NT2/D1 (cell line): ENCODE results near the gene SLX4.

ENCODE experiments used
- DNase-seq: peaks from one replicate; pipeline ENCODE4 v3.0.0-alpha.2; 2011; ENCODE audit warnings: low read depth, low spot score
- H3K27me3 ChIP-seq: 2 replicates; pipeline ENCODE4 v1.6.0; 2011; ENCODE audit warnings: mild to moderate bottlenecking; ENCODE audit not compliant: insufficient read length, insufficient read depth
- H3K36me3 ChIP-seq: 2 replicates; pipeline ENCODE4 v1.6.1; 2011; ENCODE audit warnings: mild to moderate bottlenecking, low read length, mixed read lengths; ENCODE audit not compliant: insufficient read depth, insufficient read length
- H3K4me1 ChIP-seq: 2 replicates; pipeline ENCODE4 v1.5.1; 2011; ENCODE audit not compliant: insufficient read depth, insufficient read length
- H3K4me3 ChIP-seq: 2 replicates; pipeline ENCODE4 v1.5.1; 2011; ENCODE audit warnings: low read depth; ENCODE audit not compliant: insufficient read length
- H3K9ac ChIP-seq: 2 replicates; pipeline ENCODE4 v1.6.0; 2011; ENCODE audit warnings: low read depth; ENCODE audit not compliant: insufficient read length
- H3K9me3 ChIP-seq: 2 replicates; pipeline ENCODE4 v1.5.1; 2011; ENCODE audit warnings: mild to moderate bottlenecking, low read length; ENCODE audit not compliant: insufficient read depth
- SUZ12 ChIP-seq: IDR thresholded peaks from 2 replicates; pipeline ENCODE4 v1.6.1; 2011; ENCODE audit not compliant: insufficient read length, insufficient read depth; ENCODE audit errors: extremely low read depth
- YY1 ChIP-seq: IDR thresholded peaks from 2 replicates; pipeline ENCODE4 v1.6.1; 2011; ENCODE audit not compliant: insufficient read length, insufficient read depth
- ZNF274 ChIP-seq: IDR thresholded peaks from 2 replicates; pipeline ENCODE4 v1.6.1; 2011; ENCODE audit warnings: mild to moderate bottlenecking, low read depth, low read length

SLX4 gene

GRCh38 chr16:3590736-3591435 is 20.5 kb downstream of the SLX4 start:
- no peaks in the 10 kb centered on the region for H3K9me3 ChIP-seq
- peaks cover 6% of the 10 kb centered on the region for H3K4me1 ChIP-seq
- H3K36me3 ChIP-seq, result peaks cover 70% of the 10 kb centered on the region
- no peak overlapping the region for H3K4me3 ChIP-seq
- H3K9ac ChIP-seq, result no peak overlapping the region
- no peaks in the 10 kb centered on the region for H3K27me3 ChIP-seq
- TF ChIP-seq ZNF274 (no peak), SUZ12 (no peak), YY1 (no peak)
- DNase-seq, result no peak

GRCh38 chr16:3589991-3590701 is 21.3 kb downstream of the SLX4 start:
- no peak for DNase-seq
- Histone ChIP-seq H3K27me3 (no peaks in the 10 kb centered on the region), H3K9ac (no peak overlapping the region), H3K4me3 (no peak overlapping the region), H3K4me1 (peaks cover 6% of the 10 kb centered on the region), H3K9me3 (no peaks in the 10 kb centered on the region), H3K36me3 (peaks cover 65% of the 10 kb centered on the region)
- TF ChIP-seq ZNF274 (no peak), YY1 (no peak), SUZ12 (no peak)

DNA sequence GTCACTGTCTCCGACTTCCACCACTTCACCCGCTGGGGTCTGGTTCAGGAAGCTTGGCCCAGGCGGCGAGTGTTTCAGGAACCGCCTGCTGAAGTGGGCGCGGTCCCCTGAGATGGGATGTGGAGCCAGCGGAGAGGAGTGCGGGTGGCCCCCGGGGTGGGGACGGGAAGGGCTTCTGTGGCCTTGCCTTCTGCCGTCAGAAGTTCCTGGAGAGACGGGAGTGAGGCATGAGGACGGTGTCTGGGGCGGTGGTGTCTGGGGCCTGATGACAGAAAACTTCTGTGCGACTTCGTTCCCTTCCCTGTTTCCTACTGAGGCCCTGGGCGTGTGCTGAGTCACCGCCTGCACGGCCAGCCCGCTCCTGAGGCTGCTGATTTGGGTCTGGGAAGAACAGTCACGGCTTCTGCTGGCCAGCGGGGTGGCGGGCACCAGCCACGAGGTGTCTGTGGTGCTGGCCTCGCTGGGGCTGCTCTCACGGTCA is 21.9 kb downstream of the SLX4 start:
- Histone ChIP-seq H3K9me3 (no peaks in the 10 kb centered on the region), H3K4me3 (no peak overlapping the region), H3K4me1 (peaks cover 6% of the 10 kb centered on the region), H3K36me3 (peaks cover 63% of the 10 kb centered on the region), H3K27me3 (no peaks in the 10 kb centered on the region), H3K9ac (no peak overlapping the region)
- TF ChIP-seq ZNF274 (no peak), SUZ12 (no peak), YY1 (no peak)
- DNase-seq, result no peak

DNA sequence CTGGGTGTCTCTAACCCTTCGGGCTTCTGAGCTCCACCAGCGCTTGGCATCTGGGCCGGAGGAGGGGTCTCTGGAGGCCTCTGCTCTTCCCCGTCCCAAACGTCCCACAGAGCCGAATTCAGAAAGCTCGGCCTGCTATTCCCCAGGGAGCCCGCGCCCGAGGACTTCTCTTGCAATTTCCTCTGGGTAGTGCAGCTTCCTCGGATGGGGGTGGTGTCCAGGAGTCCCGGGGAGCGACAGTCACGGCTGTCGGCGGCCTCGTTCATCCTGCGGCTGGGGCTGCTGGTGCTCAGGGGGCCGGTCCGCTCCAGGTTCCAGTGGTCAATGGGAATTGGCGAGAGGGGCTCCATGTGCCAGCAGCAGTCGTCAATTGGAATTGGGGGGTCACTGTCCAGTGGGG is 22.4 kb downstream of the SLX4 start:
- Histone ChIP-seq H3K9me3 (no peaks in the 10 kb centered on the region), H3K36me3 (peaks cover 61% of the 10 kb centered on the region), H3K4me3 (no peak overlapping the region), H3K27me3 (no peaks in the 10 kb centered on the region), H3K9ac (no peak overlapping the region), H3K4me1 (peaks cover 6% of the 10 kb centered on the region)
- TF ChIP-seq SUZ12, result no peak
- TF ChIP-seq YY1, result no peak
- TF ChIP-seq ZNF274, result no peak
- DNase-seq, result no peak

DNA sequence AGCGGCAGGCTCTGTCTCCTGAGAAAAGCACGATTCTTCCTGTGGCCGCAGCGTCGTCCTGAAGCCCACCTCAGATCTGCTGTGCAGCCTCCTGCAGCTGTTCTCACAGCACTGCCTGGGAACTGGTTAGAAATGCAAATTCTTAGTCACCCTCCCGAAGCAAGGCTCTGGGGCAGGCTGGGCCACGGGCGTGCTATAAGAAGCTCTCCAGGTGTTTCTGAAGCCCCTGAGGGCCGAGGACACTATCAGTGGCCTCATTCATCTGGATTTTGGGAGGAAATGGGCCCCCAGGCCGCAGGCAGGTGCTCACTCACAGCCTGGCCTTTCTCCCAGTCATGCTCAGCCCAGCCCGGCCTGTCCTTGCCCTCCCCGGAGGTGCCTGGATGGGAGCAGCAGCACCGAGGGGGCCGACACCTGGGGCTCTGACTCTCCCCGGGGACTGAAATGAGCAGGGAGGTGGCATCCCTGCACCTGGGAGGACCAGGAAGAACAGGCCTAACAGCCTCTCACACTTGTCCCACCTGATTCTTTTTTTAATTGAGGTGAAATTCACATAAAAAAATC is 23.8 kb downstream of the SLX4 start:
- Histone ChIP-seq H3K9me3 (no peaks in the 10 kb centered on the region), H3K4me1 (peaks cover 6% of the 10 kb centered on the region), H3K27me3 (no peaks in the 10 kb centered on the region), H3K4me3 (no peak overlapping the region), H3K36me3 (peaks cover 73% of the 10 kb centered on the region), H3K9ac (peak overlapping the region; percentile 33)
- TF ChIP-seq YY1, result no peak
- no peak for TF ChIP-seq ZNF274
- no peak for TF ChIP-seq SUZ12
- no peak for DNase-seq

- Histone ChIP-seq H3K4me1 (peaks cover 14% of the 10 kb centered on the region), H3K9me3 (no peaks in the 10 kb centered on the region), H3K9ac (no peak overlapping the region), H3K36me3 (peaks cover 60% of the 10 kb centered on the region), H3K4me3 (no peak overlapping the region), H3K27me3 (no peaks in the 10 kb centered on the region)
- no peak for DNase-seq
- TF ChIP-seq YY1 (no peak), ZNF274 (no peak), SUZ12 (no peak)
These were observed 27.0 kb downstream of the SLX4 start for GRCh38 chr16:3584412-3584811.

DNA sequence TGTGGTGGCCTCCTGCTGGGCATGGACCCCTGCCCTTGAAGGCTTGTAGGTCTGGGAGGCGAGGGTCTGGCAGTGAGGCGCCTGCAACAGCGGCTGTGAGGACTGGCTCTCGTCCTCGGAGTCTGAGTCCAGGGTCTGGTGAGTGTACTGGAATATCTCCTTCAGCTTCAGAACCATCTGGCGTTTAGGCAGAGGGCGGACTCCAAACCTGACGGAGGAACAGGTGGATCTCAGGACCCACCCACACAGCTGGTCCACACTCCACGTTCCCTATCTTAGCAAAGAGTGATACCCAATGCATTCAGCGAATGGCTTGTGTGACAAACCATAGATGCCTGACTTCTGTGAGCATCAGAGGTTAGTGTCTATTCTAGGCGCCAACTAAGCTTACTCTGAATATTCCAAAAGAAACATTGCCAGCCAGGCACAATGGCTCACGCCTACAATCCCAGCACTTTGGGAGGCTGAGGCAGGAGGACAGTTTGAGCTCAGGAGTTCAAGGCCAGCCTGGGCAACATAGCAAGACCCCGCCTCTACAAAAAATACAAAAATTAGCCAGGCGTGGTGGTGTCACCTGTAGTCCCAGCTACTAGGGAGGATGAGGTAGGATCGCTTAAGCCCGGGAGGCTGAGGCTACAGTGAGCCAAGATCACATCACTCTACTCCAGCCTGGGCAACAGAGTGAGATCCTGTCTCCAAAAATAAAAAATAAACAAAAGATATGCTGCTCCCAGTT is 27.9 kb downstream of the SLX4 start:
- no peak for DNase-seq

More for the DNA sequence above, 27.9 kb downstream of the SLX4 start:
- Histone ChIP-seq H3K4me1 (peaks cover 22% of the 10 kb centered on the region), H3K4me3 (no peak overlapping the region), H3K9ac (no peak overlapping the region), H3K27me3 (no peaks in the 10 kb centered on the region), H3K36me3 (peaks cover 50% of the 10 kb centered on the region), H3K9me3 (no peaks in the 10 kb centered on the region)
- TF ChIP-seq YY1 (no peak), ZNF274 (no peak), SUZ12 (no peak)
